GM19455 (cell line): ENCODE measurements around the gene TOMM70.
A peak's percentile ranks its signal among the peaks of the same experiment; 100 is the strongest.
"Not testable (repeated sequence)": the region's sequence is repeated elsewhere in the genome, so short reads cannot be mapped to it uniquely, and the experiment has no call there.

Source experiments
- ATAC-seq: cut with Tn5 transposase; IDR thresholded peaks from one replicate; pipeline ENCODE4 v1.9.1; 2021; ENCODE audit not compliant: unreplicated experiment

TOMM70 gene

GRCh38 chr3:100368441-100368840 lies 32.4 kb downstream of the TOMM70 start:
- ATAC-seq: no peak

GRCh38 chr3:100366424-100366823 lies 34.5 kb downstream of the TOMM70 start:
- ATAC-seq: no peak

- no peak for ATAC-seq
Measured at GRCh38 chr3:100364421-100364820, 36.5 kb downstream of the TOMM70 start.

GRCh38 chr3:100361897-100362296 lies 39.0 kb downstream of the TOMM70 start:
- ATAC-seq: no peak

GRCh38 chr3:100360757-100361496 lies 40.0 kb downstream of the TOMM70 start:
- no peak for ATAC-seq

DNA sequence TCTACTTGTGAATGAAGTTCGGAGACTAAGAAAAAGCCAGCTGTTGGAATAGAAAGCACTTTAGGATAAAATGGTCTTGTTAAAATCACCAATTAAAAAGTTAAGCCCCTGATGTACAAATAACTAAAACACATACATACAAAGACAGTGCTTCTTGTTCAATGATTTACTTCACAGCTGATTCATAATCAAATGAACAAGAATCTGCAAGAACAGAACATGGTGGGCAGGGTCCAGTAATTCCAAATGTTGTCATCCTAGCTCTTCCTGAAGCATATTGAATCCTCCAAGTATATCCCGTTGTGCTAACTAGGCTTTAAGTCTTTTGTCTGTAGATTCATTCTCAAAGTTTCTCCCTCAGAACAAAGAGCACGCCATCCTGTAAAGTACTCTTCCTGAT lies 41.9 kb downstream of the TOMM70 start:
- no peak for ATAC-seq

DNA sequence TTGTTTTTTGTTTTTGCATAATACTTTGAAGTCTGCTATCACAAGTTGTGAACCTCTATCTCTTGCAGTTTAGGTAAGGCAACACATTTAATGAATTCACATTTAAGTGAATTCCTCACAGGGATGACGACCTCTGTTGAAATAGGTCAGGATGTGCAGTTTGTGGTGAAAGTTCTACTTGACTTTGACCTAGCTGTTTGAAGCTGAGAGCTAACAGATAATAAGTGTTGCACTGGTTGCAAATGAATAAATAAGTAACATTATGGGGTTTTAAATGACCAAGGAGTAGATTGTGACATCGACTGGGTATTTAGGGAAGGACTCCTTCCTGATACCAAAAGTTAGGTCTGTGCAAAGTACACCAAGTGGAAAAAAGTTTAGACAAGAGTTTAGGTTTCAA lies 42.5 kb downstream of the TOMM70 start:
- ATAC-seq: no peak

DNA sequence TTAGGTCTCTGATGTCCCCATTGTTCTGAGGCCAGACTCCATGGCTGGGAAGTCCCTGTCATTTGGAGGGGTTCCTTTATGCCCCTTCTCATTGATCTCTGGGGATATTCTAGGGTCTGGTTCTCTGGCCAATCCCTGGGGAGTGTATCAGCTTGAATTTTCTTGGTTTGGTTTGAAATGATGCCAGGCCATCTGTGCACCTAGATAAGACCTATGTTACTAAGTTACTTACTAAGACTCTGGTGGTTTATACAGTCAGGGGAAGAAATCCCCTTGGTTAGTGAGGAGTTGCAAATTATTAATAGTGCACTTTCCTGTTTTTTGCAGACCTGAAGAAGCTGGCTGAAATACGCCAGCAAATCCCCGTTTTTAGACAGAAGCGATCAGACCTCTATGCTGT lies 46.0 kb downstream of the TOMM70 start:
- no peak for ATAC-seq

- no peak for ATAC-seq
Measured at GRCh38 chr3:100352296-100353231, 48.3 kb downstream of the TOMM70 start.

DNA sequence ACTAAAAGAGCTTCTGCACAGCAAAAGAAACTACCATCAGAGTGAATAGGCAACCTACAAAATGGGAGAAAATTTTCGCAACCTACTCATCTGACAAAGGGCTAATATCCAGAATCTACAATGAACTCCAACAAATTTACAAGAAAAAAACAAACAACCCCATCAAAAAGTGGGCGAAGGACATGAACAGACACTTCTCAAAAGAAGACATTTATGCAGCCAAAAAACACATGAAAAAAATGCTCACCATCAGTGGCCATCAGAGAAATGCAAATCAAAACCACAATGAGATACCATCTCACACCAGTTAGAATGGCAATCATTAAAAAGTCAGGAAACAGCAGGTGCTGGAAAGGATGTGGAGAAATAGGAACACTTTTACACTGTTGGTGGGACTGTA lies 49.1 kb downstream of the TOMM70 start:
- not testable (repeated sequence) for ATAC-seq

DNA sequence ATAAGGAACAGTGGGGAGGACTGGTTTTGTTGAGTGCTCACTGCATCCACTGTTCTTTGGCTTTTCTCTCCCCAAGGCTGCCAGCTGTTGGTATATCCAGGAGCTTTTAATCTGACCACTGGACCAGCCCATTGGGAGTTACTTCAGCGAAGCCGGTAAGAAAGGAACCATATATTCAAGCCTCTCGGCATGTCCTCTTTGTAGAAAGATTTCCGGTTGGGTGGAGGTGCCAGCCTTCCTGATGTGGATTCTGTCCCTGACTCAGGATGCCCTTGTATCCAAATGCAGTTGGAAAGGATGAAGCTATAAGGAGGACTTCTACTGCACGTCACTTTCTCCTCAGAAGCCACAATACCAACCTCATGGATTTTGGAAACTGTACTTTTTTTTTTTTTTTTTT lies 52.2 kb downstream of the TOMM70 start:
- no peak for ATAC-seq

- ATAC-seq: no peak
Measured at GRCh38 chr3:100340527-100340926, 60.4 kb downstream of the TOMM70 start.

- ATAC-seq: no peak
Measured at GRCh38 chr3:100339786-100340185, 61.1 kb downstream of the TOMM70 start.

DNA sequence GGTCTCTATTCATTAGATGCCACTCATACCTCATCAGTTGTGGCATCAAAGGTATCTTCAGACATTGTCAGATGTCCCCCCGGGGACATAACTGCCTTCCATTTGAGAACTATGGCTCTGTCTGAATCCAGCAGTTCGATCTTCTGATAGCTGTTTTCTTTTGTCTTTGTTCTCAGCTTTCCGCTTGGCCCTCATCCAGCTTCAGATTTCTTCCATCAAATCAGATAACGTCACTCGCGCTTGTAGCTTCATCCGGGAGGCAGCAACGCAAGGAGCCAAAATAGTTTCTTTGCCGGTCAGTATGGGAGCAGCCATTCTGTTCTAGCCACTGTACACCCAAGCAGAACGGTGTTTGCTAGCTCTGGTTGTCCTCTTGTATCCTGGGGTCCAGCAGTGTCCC lies 62.0 kb downstream of the TOMM70 start:
- no peak for ATAC-seq

GRCh38 chr3:100336229-100336628 lies 64.7 kb downstream of the TOMM70 start:
- not testable (repeated sequence) for ATAC-seq

GRCh38 chr3:100335434-100335833 lies 65.5 kb downstream of the TOMM70 start:
- ATAC-seq: no peak

DNA sequence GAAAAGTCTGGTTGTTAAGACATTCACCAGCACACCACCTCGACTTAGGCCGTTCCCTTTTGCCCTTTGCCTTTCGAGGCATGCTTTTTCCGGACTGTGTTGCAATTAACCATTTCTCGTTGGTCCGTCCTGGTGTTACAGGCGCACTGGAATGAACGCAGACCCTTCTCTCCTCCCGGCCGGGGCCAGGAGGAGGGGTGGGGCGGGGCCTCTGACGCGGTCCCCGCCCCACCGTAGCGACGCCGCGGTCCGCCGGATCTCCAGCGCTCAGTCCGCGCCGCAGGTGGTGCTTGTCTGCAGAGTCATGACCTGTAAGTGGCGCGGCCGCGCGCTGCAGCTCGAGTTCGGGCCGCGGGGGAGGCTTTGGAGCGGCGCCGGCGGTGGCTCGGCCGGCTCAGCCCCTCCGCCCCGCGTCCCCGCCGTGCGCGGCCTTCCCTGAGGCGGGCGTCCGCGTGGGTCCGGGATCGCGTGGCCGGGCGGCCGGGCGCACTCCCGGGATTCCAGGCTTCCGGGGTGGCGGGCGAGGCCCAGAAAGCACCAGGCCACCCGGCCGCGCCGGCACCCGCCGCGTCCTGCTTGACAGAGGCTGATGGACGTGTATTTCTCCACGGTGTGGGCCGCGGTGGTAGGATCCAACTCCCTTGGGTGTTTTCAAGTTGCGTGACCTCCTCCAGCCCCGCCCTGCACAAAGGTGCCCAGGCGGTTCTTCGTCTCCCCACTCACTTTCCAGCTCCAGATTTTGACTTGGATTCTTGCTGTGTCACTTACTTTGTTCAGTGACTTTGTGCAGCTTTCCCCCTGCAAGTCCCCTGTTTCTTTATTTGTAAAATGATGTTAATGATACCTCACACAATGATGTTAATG lies 66.2 kb downstream of the TOMM70 start, which contains the start of gene NIT2:
NIT2 (plus strand) TSS at position 270 of the 864 bp plus-strand sequence; CDS start at position 305, 35 bp downstream.
- peak; percentile 96 for ATAC-seq

- peak; percentile 43 for ATAC-seq
Measured at GRCh38 chr3:100333970-100334487, 66.9 kb downstream of the TOMM70 start.

DNA sequence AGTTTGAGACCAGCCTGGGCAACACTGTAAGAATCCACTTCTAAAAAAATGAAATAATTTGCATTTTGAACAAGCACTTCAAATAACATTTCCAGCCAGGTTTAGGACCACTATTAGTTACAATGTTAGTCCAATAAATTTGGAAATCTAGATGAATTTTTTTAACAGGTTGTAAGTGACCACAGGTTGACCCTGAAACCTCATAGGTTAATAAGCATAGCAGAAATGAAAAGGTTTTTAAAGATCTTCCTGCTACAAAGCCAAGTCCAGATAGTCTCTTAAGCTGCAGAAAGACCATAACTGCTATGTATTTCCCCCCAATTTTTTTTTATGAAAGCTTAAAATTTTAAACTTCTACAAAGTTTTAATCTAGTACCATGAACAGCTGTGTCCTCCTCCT lies 67.8 kb downstream of the TOMM70 start:
- no peak for ATAC-seq

- ATAC-seq: no peak
Measured at GRCh38 chr3:100331660-100332059, 69.2 kb downstream of the TOMM70 start.

GRCh38 chr3:100330651-100331050 lies 70.2 kb downstream of the TOMM70 start:
- no peak for ATAC-seq
